ENCODE data around the gene KLF15.

KLF15 gene

GRCh38 chr3:126322181-126322967, 34.8 kb downstream of the KLF15 start:
- no peak for DNase-seq (ENCODE audit: low read depth in 2 of 3, low spot score in 2 of 3)

- no peak for DNase-seq (ENCODE audit: low read depth in 2 of 3, low spot score in 2 of 3)
Measured at GRCh38 chr3:126321490-126321889, 35.7 kb downstream of the KLF15 start.

- no peak for DNase-seq (ENCODE audit: low read depth in 2 of 3, low spot score in 2 of 3)
Measured at GRCh38 chr3:126320517-126321293, 36.5 kb downstream of the KLF15 start.

GRCh38 chr3:126319701-126320295, 37.4 kb downstream of the KLF15 start:
- no peak for DNase-seq (ENCODE audit: low read depth in 2 of 3, low spot score in 2 of 3)

- no peak for DNase-seq (ENCODE audit: low read depth in 2 of 3, low spot score in 2 of 3)
Measured at GRCh38 chr3:126317029-126317996, 39.9 kb downstream of the KLF15 start.

- DNase-seq (ENCODE audit: low read depth in 2 of 3, low spot score in 2 of 3): no peak
Measured at GRCh38 chr3:126316501-126316939, 40.7 kb downstream of the KLF15 start.

GRCh38 chr3:126316031-126316461, 41.2 kb downstream of the KLF15 start:
- DNase-seq (ENCODE audit: low read depth in 2 of 3, low spot score in 2 of 3): no peak

- no peak for DNase-seq (ENCODE audit: low read depth in 2 of 3, low spot score in 2 of 3)
Measured at GRCh38 chr3:126314790-126315658, 42.2 kb downstream of the KLF15 start.

GRCh38 chr3:126314305-126314789, 42.9 kb downstream of the KLF15 start:
- DNase-seq (ENCODE audit: low read depth in 2 of 3, low spot score in 2 of 3): no peak

- no peak for DNase-seq (ENCODE audit: low read depth in 2 of 3, low spot score in 2 of 3)
Measured at GRCh38 chr3:126313580-126314304, 43.5 kb downstream of the KLF15 start.

GRCh38 chr3:126313166-126313565, 44.0 kb downstream of the KLF15 start:
- no peak for DNase-seq (ENCODE audit: low read depth in 2 of 3, low spot score in 2 of 3)

GRCh38 chr3:126312341-126312740, 44.9 kb downstream of the KLF15 start:
- DNase-seq (ENCODE audit: low read depth in 2 of 3, low spot score in 2 of 3): no peak

GRCh38 chr3:126311338-126311978, 45.8 kb downstream of the KLF15 start:
- no peak for DNase-seq (ENCODE audit: low read depth in 2 of 3, low spot score in 2 of 3)

GRCh38 chr3:126310816-126311215, 46.4 kb downstream of the KLF15 start:
- no peak for DNase-seq (ENCODE audit: low read depth in 2 of 3, low spot score in 2 of 3)

GRCh38 chr3:126309861-126310655, 47.1 kb downstream of the KLF15 start:
- no peak for DNase-seq (ENCODE audit: low read depth in 2 of 3, low spot score in 2 of 3)

GRCh38 chr3:126309165-126309564, 48.0 kb downstream of the KLF15 start:
- DNase-seq (ENCODE audit: low read depth in 2 of 3, low spot score in 2 of 3): no peak

- no peak for DNase-seq (ENCODE audit: low read depth in 2 of 3, low spot score in 2 of 3)
Measured at GRCh38 chr3:126308394-126309125, 48.6 kb downstream of the KLF15 start.
